Measurements from ENCODE around the gene LPCAT1.

DNA sequence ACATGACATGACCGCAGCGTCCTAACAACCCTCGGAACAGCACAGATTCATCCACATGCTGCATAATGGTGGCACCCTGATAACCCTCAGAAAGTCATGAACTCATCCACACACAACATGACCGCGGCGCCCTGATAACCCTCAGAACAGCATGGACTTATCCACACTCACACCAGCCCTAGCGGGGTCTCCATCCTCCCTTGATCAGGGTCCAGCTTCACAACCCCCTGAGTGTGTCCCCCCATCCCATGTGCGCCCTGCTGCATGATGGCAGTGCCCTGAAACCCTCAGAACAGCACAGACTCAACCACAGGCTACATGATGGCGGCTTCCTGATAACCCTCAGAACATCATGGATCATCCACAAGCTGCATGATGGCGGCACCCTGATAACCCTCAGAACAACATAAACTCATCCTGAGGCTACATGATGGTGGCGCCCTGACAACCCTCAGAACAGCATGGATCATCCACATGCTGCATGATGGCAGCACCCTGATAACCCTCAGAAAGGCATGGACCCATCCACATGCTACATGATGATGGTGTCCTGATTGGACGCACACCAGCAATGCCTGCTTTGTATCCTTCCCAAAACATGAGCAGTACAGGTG, 106.8 kb downstream of the LPCAT1 start:
- TF ChIP-seq, protein P1, sequence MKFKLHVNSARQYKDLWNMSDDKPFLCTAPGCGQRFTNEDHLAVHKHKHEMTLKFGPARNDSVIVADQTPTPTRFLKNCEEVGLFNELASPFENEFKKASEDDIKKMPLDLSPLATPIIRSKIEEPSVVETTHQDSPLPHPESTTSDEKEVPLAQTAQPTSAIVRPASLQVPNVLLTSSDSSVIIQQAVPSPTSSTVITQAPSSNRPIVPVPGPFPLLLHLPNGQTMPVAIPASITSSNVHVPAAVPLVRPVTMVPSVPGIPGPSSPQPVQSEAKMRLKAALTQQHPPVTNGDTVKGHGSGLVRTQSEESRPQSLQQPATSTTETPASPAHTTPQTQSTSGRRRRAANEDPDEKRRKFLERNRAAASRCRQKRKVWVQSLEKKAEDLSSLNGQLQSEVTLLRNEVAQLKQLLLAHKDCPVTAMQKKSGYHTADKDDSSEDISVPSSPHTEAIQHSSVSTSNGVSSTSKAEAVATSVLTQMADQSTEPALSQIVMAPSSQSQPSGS (CRISPR knock-in tag; IDR thresholded peaks at IDR 0.05): no peak
- TF ChIP-seq CTCF (CRISPR knock-in tag; IDR thresholded peaks at IDR 0.05): no peak
- TF ChIP-seq, protein P2, sequence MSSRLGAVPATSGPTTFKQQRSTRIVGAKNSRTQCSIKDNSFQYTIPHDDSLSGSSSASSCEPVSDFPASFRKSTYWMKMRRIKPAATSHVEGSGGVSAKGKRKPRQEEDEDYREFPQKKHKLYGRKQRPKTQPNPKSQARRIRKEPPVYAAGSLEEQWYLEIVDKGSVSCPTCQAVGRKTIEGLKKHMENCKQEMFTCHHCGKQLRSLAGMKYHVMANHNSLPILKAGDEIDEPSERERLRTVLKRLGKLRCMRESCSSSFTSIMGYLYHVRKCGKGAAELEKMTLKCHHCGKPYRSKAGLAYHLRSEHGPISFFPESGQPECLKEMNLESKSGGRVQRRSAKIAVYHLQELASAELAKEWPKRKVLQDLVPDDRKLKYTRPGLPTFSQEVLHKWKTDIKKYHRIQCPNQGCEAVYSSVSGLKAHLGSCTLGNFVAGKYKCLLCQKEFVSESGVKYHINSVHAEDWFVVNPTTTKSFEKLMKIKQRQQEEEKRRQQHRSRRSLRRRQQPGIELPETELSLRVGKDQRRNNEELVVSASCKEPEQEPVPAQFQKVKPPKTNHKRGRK (CRISPR knock-in tag; IDR thresholded peaks at IDR 0.05): no peak
- TF ChIP-seq SP1 (IDR thresholded peaks at IDR 0.05): no peak
- TF ChIP-seq SP1 (CRISPR knock-in tag; IDR thresholded peaks at IDR 0.05): no peak
- TF ChIP-seq ZNF564 (CRISPR knock-in tag; IDR thresholded peaks at IDR 0.05): no peak
- TF ChIP-seq JUN (CRISPR knock-in tag; IDR thresholded peaks at IDR 0.05): no peak
- no peak for TF ChIP-seq ZNF747 (CRISPR knock-in tag; IDR thresholded peaks at IDR 0.05; ENCODE audit: borderline replicate concordance)
- TF ChIP-seq, protein P3, sequence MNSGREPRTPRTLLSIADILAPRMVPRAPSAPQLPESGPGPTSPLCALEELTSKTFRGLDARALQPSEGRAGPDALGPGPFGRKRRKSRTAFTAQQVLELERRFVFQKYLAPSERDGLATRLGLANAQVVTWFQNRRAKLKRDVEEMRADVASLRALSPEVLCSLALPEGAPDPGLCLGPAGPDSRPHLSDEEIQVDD (CRISPR knock-in tag; IDR thresholded peaks at IDR 0.05; ENCODE audit: borderline replicate concordance): no peak
- TF ChIP-seq STAT6 (CRISPR knock-in tag; IDR thresholded peaks at IDR 0.05; ENCODE audit: borderline replicate concordance): no peak
- TF ChIP-seq ZNF713 (CRISPR knock-in tag; IDR thresholded peaks at IDR 0.05): no peak

All from HepG2 (cell line).